Neuronal stem cell (in vitro differentiated cells): ENCODE results near the gene TTLL8.
A peak's percentile ranks its signal among the peaks of the same experiment; 100 is the strongest.

Source experiments
- DNase-seq: peaks from one replicate; pipeline ENCODE4 v3.0.0-alpha.2; 2013; ENCODE audit warnings: low spot score
- H2AFZ ChIP-seq: one replicate; pipeline ENCODE4 v1.6.1; 2013; ENCODE audit warnings: mild to moderate bottlenecking, low read length, inconsistent platforms
- H2AK5ac ChIP-seq: 2 replicates; pipeline ENCODE4 v1.6.1; 2013; ENCODE audit warnings: low read depth, mild to moderate bottlenecking, inconsistent platforms, low read length, moderate library complexity, mixed read lengths
- H2BK120ac ChIP-seq: 2 replicates; pipeline ENCODE4 v1.6.1; 2013; ENCODE audit warnings: low read depth, mild to moderate bottlenecking, inconsistent platforms, low read length, moderate library complexity, mixed read lengths
- H2BK12ac ChIP-seq: one replicate; pipeline ENCODE4 v1.6.1; 2013; ENCODE audit warnings: low read length, inconsistent platforms
- H2BK15ac ChIP-seq: 2 replicates; pipeline ENCODE4 v1.6.1; 2013; ENCODE audit warnings: mild to moderate bottlenecking, low read length, inconsistent platforms, mixed read lengths
- H2BK5ac ChIP-seq: one replicate; pipeline ENCODE4 v1.6.1; 2013; ENCODE audit warnings: inconsistent platforms, mild to moderate bottlenecking, low read length, moderate library complexity
- H3K14ac ChIP-seq: one replicate; pipeline ENCODE4 v1.6.1; 2013; ENCODE audit warnings: low read length, inconsistent platforms
- H3K18ac ChIP-seq: 2 replicates; pipeline ENCODE4 v1.6.1; 2013; ENCODE audit warnings: low read length, inconsistent platforms
- H3K23ac ChIP-seq: 2 replicates; pipeline ENCODE4 v1.6.1; 2013; ENCODE audit warnings: low read depth, mild to moderate bottlenecking, mixed read lengths, low read length, inconsistent platforms; ENCODE audit not compliant: poor library complexity
- H3K27ac ChIP-seq: replicated peaks from 3 replicates; pipeline ENCODE4 v1.5.1; 2013; ENCODE audit warnings: low read length, inconsistent platforms
- H3K27me3 ChIP-seq, 3 experiments: 2 replicates each; pipeline ENCODE4 v1.6.1; 2013; ENCODE audit warnings: low read length in 3 of 3, mild to moderate bottlenecking in 2 of 3, inconsistent platforms in 1 of 3, low read depth in 1 of 3, mixed read lengths in 1 of 3, moderate library complexity in 1 of 3; ENCODE audit not compliant: control insufficient read depth in 3 of 3, insufficient read depth in 3 of 3
- H3K36me3 ChIP-seq, 2 donors: replicated peaks in 1 of 2; 2 replicates each; pipeline ENCODE4 v1.6.1; 2013; ENCODE audit warnings: low read length in 2 of 2; ENCODE audit not compliant: control insufficient read depth in 2 of 2, insufficient read depth in 2 of 2
- H3K4ac ChIP-seq: 2 replicates; pipeline ENCODE4 v1.6.1; 2013; ENCODE audit warnings: inconsistent platforms, mild to moderate bottlenecking, low read length, moderate library complexity
- H3K4me1 ChIP-seq, 2 donors: 1 replicate in 1 of 2; 2 replicates in 1 of 2; pipeline ENCODE4 v1.6.1; 2013; ENCODE audit warnings: low read length in 2 of 2, low read depth in 1 of 2; ENCODE audit not compliant: control insufficient read depth in 2 of 2, insufficient read depth in 1 of 2
- H3K4me2 ChIP-seq: one replicate; pipeline ENCODE4 v1.6.1; 2013; ENCODE audit warnings: mild to moderate bottlenecking, low read length, inconsistent platforms; ENCODE audit not compliant: insufficient read depth, poor library complexity, severe bottlenecking
- H3K4me3 ChIP-seq, 2 donors: 2 replicates each; pipeline ENCODE4 v1.5.1; 2013; ENCODE audit warnings: low read length in 2 of 2, mild to moderate bottlenecking in 2 of 2, inconsistent platforms in 1 of 2, moderate library complexity in 1 of 2
- H3K79me1 ChIP-seq: one replicate; pipeline ENCODE4 v1.6.1; 2013; ENCODE audit warnings: low read depth, mild to moderate bottlenecking, inconsistent platforms, low read length, moderate library complexity
- H3K9ac ChIP-seq: one replicate; pipeline ENCODE4 v1.6.1; 2013; ENCODE audit warnings: mild to moderate bottlenecking, low read depth, low read length, inconsistent platforms; ENCODE audit not compliant: poor library complexity
- H3K9me3 ChIP-seq, 2 donors: replicated peaks in 1 of 2; 2 replicates each; pipeline versions ENCODE3 to v1.6.1; 2013; ENCODE audit warnings: low read length in 2 of 2, mild to moderate bottlenecking in 2 of 2, inconsistent platforms in 1 of 2, low read depth in 1 of 2, mixed read lengths in 1 of 2, moderate library complexity in 1 of 2; ENCODE audit not compliant: control insufficient read depth in 2 of 2, insufficient read depth in 1 of 2
- H4K8ac ChIP-seq: one replicate; pipeline ENCODE4 v1.6.1; 2013; ENCODE audit warnings: low read depth, mild to moderate bottlenecking, inconsistent platforms, low read length, moderate library complexity
- H4K91ac ChIP-seq: one replicate; pipeline ENCODE4 v1.6.1; 2013; ENCODE audit warnings: low read length, low read depth, mild to moderate bottlenecking, inconsistent platforms; ENCODE audit not compliant: poor library complexity
- WGBS, 2 donors: extraction: QIAGEN DNeasy Blood & Tissue Kit; methylation state at CpG; one replicate each; pipeline ENCODE4 v1.1.7; 2013; ENCODE audit warnings: missing lambda C conversion rate in 2 of 2, mixed read lengths in 1 of 2; ENCODE audit not compliant: insufficient read length in 2 of 2, insufficient replicate concordance in 1 of 2; ENCODE audit errors: extremely low coverage in 2 of 2; 5-methylcytosine and 5-hydroxymethylcytosine counted together

Gene TTLL8

GRCh38 chr22:50034126-50035081, 23.7 kb downstream of the TTLL8 start:
- Histone ChIP-seq H3K14ac (peak overlapping the region; percentile 89), H3K23ac (peak overlapping the region; percentile 89), H3K27me3 (peaks cover 0 to 32% (median 13%) of the 10 kb centered on the region in 3 experiments), H3K79me1 (no peaks in the 10 kb centered on the region), H2BK15ac (peak overlapping the region; percentile 85), H3K9me3 (peaks cover under 1 to 5% of the 10 kb centered on the region in 2 donors), H2AK5ac (peak overlapping the region; percentile 56), H2BK120ac (no peak overlapping the region), H3K36me3 (no peaks in the 10 kb centered on the region), H2AFZ (no peak overlapping the region), H3K4me3 (no peak overlapping the region), H3K4me1 (peaks cover 0 to 1% of the 10 kb centered on the region in 2 donors), H3K27ac (no peak overlapping the region), H4K8ac (no peak overlapping the region), H3K18ac (peak overlapping the region; percentile 83), H3K9ac (peak overlapping the region; percentile 72), H4K91ac (no peak overlapping the region), H2BK5ac (no peak overlapping the region), H3K4ac (no peak overlapping the region), H2BK12ac (peak overlapping the region; percentile 84), H3K4me2 (no peak overlapping the region)
- DNase-seq: no peak
- no CpG with 5 or more reads among the region's 43 CpGs for WGBS, 2 donors

DNA sequence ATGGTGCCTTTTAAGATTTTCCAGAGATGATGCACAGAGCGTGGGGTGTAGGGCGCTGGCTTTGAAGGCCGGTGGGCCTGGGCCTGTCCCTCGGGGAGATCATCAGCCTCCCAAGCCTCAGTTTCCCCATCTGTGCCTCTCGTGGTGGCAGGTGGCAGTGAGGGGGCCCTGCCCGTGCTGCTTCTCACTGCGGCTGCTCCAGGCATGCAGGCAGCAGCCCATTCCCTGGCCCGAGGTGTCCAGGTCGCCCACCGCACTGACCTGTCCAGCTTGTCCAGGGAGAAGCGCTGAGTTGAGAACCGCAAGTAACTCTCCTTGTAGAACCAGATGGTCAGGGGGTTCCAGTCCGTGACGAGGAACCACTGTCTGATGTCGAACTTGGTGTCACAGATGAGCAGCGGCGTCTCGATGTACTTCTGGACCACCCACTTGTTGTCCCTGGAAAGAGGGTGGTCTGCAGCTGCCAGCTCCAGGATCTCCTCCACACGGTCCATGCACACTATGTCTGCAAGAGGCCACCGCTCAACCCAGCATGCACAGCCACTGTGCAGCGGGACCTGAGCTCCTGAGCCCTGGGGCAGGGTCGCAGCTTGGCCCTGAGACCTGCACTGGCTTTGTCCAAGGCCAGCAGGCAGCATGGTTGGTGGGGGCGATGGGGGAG, 25.0 kb downstream of the TTLL8 start:
- Histone ChIP-seq H3K4me1 (peaks cover 0 to 1% of the 10 kb centered on the region in 2 donors), H3K79me1 (no peaks in the 10 kb centered on the region), H3K4me3 (peak overlapping the region in 1 of 2 donors; percentile 55), H3K4ac (no peak overlapping the region), H3K27me3 (peaks cover 0 to 30% (median 13%) of the 10 kb centered on the region in 3 experiments), H4K91ac (no peak overlapping the region), H3K36me3 (no peaks in the 10 kb centered on the region), H4K8ac (no peak overlapping the region), H3K23ac (peak overlapping the region; percentile 52), H2BK12ac (no peak overlapping the region), H3K18ac (peak overlapping the region; percentile 19), H2BK120ac (peak overlapping the region; percentile 64), H3K14ac (peak overlapping the region; percentile 97), H2BK15ac (peak overlapping the region; percentile 75), H3K27ac (no peak overlapping the region), H2AK5ac (peak overlapping the region; percentile 68), H2BK5ac (peak overlapping the region; percentile 75), H3K9me3 (no peaks in the 10 kb centered on the region), H3K9ac (no peak overlapping the region), H3K4me2 (no peak overlapping the region), H2AFZ (no peak overlapping the region)
- DNase-seq: no peak
- no CpG with 5 or more reads among the region's 23 CpGs for WGBS, 2 donors

- Histone ChIP-seq H2BK12ac (peak overlapping the region; percentile 84), H3K14ac (peak overlapping the region; percentile 47), H2BK5ac (peak overlapping the region; percentile 75), H3K9me3 (no peaks in the 10 kb centered on the region), H4K91ac (no peak overlapping the region), H3K18ac (peak overlapping the region; percentile 59), H3K27me3 (peaks cover 0 to 36% (median 13%) of the 10 kb centered on the region in 3 experiments), H2BK15ac (peak overlapping the region; percentile 75), H4K8ac (no peak overlapping the region), H3K4ac (no peak overlapping the region), H3K27ac (no peak overlapping the region), H3K4me3 (peak overlapping the region in 1 of 2 donors; percentile 47), H2BK120ac (peak overlapping the region; percentile 72), H3K4me1 (peaks cover 0 to 1% of the 10 kb centered on the region in 2 donors), H3K23ac (peak overlapping the region; percentile 65), H2AK5ac (peak overlapping the region; percentile 97), H3K9ac (peak overlapping the region; percentile 30), H3K79me1 (no peaks in the 10 kb centered on the region), H2AFZ (no peak overlapping the region), H3K36me3 (no peaks in the 10 kb centered on the region), H3K4me2 (no peak overlapping the region)
- no CpG with 5 or more reads among the region's 24 CpGs for WGBS, 2 donors
- no peak for DNase-seq
Measured at GRCh38 chr22:50032109-50032871, 25.8 kb downstream of the TTLL8 start.
